Kasumi-1 (cell line): ENCODE data around the gene C1orf210.

Source experiments
- DNase-seq, 2 experiments: peaks; one replicate each; lab custom pipeline; 2025; lab: John Stamatoyannopoulos, UW

Gene C1orf210

DNA sequence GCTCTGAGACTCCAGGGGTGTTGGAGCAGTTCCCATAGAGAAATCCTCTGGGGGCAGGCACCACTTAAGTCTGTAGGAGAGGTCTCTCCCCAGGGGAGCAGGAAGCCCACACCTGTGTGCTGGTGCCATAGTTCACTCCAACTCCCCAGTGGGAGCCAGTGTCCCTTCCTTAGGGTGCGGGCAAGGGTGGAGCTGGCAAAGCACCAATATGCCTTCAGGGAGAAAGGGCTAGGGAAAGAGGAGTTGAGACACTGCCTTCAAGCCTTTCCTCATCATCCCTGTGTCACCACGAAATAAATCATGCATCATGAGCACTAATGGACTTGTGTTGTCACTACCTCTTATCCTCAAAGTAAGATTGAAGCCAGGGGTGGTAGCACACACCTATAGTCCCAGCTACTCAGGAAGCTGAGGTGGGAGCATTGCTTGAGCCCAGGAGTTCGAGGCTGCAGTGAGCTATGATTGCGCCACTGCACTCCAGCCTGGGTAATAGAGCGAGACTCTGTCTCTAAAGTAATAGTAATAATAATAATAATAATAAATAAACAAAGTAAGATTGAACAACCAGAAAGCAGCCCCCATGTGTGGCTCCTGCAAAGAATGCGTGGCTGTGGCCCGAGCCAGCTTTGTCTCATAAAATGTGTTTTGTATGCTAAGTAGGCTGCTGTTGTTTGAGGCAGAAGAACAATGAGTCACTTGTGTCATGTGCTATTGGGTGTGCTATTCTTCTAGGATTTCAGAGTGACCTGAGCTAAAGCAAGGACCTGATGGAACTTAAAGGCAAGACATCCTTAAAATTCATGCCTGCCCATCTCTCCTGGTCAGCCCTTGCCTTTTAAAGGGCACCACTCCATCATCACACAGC is 8.7 kb upstream of the C1orf210 start:
- no peak for DNase-seq

DNA sequence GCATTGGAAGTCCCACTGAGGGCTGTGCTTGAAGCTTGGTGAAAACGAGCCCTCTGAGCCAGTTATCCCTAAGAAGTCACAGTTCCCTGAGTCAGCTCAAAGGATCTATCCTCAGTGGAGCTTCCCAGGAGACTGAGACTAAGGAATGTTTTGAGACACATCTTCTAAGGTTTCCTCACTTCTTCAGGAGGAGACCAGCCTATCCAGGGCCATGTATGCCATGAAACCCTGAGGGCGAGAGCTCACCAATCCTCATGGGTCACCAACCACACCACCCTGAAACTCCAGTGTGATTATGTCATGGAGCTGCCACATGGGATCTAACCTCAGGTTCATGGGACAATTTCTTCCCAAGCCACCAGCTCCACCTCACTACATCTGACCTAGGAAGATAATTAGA is 7.8 kb upstream of the C1orf210 start:
- no peak for DNase-seq

DNA sequence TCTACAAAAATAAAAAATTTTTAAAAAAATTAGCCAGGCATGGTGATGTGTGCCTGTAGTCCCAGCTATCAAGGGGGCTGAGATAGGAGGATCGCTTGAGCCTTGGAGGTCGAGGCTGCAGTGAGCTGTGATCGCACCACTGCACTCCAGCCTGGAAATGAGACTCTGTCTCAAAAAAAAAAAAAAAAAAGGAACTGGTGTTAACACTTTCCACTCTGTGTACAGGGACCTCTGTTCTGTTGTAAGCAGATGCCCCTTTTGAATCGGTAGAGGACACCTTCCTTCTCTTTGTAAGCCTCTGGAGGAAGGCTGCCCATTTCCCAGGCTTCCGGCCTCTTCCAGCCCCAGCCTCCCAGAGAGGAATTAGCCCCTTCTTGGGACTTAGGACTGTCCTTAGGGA is 7.3 kb upstream of the C1orf210 start:
- no peak for DNase-seq

DNA sequence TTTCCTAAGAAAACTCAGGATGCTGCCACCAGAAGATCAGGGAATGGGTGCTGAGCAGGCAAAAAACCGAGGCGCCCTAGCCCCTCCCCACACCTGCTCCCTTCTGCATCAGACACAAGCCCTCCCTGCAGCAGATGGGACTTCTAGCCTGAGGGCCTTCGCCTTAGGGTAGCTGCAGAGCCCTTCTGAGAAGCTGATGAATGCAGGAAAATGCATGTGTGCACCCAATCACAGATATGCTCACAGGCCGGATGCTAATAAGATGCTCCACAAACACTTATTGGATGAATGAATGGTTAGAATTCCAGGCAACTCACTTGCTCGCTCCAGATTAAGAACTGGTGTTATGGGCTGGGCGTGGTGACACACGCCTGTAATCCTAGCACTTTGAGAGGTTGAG is 6.8 kb upstream of the C1orf210 start:
- no peak for DNase-seq

DNA sequence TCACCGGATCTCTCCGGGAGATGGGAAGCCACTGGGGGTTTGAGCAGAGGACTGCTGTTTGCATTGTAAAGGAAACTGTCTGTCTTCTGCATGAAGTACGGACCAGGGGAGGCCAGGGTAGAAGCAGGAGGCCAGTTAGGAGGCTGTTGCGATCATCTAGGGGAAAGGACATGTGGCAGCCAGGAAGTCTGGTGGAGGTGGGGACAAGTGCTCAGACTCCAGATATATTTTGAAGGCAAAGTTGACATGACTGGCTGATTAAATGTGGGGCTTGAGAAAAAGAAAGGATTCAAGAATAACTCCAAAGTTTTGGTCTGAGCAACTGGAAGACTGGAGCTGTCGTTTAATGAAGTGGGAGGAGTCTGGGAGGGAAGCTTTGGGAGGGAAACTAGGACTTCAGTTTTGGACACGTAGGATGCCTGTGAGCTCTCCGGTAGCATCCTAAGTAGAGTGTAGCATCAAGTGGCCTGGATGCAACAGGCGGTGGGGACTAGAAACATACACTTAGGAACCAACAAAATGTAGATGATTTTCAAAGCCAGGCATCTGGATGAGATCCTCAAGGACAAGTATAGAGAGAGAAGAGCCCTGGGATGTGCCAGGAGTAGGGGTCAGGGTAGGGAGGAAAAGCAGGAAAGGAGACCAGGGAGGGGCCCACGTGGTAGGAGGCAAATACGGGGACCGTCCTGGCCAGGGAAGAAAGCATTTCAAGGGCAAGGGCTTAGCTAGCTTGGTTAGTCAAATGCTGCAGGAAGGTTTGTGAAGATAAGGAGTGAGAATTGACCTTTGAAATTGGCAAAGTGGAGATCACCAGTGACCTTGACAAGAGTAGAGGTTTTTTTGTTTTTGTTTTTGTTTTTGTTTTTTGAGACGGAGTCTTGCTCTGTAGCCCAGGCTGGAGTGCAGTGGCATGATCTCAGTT is 3.7 kb upstream of the C1orf210 start:
- DNase-seq: no peak

DNA sequence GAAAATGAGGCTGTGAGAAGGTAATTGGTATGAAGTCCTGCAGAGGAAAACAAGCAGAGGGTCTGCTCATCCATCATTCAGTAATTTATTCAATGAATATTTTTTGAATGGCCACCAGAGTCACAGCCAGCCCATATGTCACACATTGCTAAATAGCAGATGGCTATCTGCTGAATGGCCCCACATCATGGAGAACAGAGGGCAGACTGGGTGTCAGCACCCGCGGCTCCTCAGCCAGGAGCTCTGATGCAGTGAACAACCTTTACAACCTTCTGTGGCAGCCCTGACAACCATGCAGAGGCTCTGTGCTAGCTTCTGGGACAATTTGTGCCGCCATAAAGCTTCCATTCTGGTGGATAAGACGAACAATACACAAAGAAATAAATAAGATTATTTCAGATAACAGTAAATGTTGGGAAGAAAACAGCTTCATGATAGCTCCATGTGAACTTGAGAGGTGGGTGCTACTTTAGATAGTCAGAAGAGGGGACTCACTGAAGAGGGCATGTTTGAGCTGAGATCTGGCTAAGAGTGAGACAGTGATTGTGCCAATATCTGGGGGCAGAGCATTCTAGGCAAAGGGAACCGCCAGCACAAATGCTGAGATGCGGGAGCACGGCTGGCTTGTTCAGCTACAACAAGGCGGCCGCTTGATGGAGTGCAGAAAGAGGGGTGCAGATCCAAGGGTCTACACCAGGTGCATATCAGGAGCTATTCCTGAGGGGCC is 2.8 kb upstream of the C1orf210 start:
- DNase-seq: no peak

DNA sequence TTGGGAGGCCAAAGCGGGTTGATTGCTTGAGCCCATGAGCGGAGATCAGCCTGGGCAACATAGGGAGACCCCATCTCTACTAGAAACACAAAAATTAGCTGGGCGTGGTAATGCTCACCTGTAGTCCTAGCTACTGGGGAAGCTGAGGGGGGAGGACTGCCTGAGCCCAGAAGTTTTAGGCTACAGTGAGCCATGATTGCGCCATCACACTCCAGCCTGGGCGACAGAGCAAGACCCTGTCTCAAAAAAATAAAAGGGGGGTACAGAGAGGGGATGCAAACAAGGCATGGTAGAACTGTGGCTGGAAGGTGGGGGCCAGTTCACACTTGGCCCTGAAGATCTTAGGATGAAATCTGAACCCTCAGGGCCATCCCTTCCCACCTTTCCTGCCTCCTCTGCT is 1.2 kb upstream of the C1orf210 start:
- no peak for DNase-seq

DNA sequence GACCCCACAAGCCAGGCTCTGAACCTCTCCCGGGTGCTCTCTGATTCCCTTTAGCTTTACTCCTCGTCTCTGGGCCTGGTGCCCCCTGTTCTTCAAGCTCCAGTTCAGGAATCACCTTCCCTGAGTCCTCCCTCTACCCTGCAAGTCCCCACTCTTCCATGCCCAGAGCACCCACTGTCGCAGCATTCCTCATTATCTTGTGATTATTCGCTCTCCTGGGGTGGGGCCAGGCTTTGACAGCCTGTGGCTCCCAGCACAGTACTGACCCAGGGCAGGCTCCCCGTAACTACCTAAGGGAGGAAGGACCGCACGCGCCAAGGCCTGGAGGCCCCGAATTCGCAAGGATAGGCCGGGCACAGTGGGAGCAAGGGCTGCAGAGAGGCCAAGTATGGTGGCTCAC is 734 bp upstream of the C1orf210 start:
- no peak for DNase-seq

DNA sequence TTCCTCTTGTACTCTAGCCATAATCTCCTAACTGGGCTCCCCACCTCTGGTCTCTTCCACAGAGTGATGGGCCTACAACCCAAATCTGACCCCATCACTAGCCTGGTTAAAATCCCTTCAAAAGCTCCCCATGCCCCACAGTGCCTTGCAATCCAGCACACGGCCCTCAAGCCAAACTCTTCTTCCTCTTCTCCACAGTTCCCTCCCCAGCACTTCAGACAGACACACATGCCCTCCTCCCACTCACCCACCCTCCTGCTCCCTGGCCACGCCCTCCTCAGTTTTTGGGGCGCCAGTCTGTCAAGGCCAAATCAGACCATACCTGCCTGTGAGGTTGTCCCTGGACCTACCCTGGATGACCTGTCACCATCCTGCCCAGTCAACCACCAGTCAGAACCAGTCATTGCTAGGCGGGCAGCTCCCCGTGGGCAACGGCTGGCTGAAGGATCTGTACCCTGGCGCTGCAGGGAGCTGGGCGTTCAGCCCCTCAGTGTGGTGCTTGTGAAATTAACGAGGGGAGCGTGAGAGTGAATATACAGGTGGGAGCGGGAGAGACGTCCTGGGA is 753 bp downstream of the C1orf210 start:
- no peak for DNase-seq

DNA sequence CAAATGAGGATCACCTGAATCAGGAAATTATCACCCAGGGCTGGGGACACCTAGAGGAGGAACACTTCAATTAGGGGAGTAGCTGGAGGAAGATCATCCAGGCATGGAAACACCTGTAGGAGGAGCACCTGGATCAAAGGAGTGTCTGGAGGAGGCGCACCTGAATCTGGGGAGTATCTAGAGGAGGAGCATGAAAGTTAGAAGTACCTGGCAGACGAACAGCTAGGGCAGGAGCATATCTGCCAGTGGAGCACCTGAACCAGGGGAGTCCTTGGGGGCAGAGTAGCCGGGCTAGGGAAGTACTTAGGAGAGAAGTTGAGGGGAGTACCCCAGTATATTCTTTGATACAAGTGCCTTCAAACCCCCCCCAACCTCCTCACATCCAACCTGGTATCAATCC is 1.3 kb downstream of the C1orf210 start:
- no peak for DNase-seq

DNA sequence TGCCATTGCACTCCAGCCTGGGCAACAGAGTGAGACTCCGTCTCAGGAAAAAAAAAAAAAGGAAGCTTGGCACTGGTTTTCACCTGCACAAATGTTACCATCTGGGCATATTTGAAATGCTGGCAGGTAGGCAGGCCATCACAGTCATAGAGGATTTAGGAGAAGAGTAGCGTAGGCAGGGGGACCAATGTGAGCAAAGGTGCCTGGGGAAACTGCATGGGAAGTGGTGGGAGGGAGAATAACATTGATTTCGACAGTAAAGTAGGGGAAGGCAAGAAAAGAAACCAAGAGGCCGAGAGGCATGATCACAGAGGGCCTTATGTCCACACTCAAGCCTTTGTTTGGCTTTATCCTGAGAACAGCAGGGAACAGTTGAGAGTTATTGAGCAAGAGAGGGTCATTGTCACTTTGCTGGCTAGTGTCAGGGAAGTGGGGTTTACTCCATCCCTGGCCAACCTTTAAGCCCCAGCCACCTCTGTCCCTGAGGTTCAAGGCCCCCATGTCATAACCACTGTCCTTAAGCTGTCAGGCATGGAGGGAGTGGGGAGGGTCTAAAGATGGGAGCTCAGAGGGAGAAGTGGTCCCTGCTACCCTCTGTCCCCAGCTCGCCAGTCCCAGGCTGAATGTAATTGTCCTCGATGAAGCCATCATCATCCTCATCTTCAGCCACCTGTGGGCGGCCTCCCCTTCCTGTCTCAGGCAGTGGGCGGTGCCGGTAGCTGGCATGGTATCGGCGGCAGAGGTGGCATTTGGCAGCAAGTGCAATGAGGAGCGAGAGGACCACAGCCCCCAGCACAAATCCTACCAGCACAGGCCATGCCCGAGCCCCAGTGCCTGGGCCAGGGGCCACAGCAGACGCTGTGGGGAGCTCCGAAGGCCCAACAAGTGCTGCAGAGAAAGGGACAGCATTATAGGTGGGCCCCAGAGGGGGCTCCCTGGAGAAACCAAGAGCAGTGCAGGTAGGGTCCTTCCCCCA is 2.9 kb downstream of the C1orf210 start:
- no peak for DNase-seq

DNA sequence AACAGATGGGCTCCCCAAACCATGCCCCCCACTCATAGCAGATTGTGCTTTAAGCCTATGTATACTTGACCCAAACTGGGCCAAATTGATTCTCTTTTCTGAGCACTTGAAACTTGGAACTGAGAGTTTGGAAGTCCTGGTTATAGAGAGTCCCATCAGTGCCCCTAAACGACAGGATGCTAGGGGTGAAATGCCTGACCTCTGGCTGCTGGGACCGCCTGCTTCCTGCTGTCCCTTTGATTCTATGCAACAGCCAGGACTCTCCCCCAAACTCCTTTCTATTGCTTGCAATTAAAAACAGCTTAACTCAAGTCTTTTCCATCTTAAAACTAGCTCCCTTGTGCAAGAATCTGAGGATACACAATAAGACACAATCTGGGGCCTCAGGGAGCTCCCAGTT is 4.7 kb downstream of the C1orf210 start:
- DNase-seq: no peak

DNA sequence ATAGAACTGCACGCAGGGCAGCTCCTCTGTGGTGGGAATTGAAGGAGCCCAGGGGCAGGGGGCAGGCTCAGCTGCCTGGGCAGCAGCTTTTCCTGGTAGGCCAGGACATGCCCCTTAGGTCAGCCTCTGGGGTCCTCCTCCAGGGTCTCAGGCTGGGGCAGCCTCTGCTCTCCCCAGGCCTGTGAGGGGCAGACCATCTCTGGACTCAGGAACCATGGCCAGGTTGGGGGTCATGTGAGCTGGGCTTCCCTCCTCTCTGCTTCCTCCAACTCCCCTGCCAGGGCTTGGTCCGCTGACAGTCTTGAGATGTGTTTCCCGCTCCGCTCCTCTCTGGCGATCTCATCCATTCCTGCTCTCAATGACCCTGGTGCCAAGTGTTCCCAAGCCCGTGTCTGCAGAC is 5.7 kb downstream of the C1orf210 start:
- no peak for DNase-seq

DNA sequence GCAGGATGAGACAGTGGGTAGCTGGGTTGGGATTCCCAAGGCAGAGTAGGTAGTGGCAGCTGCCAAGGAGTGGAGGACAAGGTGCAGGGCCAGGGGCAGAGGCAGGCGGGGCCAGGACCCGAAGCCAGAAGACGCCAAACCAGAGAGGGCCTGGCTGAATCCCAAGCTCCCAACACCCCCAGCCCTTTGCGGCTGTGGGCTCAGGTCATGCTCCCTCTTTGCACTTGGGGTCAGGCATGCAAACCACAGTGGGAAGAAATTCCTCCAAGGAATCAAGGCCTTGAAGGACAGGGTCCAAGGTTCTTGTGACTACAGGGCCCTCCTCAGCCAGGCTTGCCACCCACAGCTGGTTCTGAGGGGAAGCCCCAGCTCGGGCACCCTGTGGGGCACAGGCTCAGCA is 6.2 kb downstream of the C1orf210 start:
- no peak for DNase-seq

DNA sequence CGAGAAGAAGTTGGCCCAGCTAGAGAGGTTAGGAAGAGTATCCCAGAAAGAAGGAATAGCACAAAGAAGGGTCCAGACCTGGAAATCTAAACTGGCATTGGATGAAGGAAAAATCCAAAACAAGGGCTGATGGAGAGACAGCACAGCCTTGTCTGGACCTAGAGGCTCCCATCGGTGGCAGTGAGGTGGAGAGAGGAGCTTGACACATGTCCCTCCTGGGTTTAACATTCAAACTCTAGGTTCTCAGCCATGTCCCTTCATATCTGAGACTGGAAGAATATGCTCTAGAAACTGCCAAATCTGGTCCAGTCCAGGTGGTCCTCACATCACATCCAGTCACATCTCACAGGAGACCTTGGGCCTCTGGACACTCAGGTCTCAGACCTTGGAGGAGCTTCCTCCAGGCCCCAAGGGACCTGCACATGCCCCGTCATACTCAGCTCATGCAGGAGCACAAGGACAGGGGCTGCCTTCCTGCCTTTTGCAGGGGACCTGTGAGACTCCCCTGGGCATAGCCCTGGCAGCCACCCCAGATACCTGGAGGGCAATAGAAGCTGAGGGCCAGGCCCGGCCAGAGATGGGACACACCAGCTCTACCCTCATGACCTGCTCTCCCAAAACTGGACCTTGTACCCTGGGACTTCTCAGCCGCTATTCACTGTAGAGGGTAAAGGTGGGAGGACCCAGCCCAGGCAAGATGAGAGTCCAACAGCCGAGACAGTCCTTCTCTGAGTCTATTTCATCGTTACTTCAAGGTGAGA is 8.1 kb downstream of the C1orf210 start:
- no peak for DNase-seq

DNA sequence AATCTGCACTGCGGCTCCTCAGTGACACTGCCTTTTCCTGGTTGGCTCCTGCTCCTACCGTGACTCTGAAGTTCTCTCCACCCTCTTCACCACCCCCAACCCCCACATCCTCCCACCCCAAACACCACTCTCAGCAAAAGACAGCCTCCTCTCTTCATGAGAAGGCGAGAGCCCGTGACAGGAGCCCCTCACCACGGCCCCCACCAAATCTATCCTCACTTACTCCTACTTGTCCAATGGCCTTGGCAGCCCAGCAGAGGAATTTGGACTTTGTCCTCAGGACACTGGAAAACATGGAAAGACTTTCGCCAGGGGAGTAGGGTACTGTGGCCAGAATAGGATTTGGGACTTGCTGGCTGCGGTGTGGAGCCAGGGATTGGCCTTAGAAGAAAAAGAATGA is 8.7 kb downstream of the C1orf210 start:
- DNase-seq: no peak

DNA sequence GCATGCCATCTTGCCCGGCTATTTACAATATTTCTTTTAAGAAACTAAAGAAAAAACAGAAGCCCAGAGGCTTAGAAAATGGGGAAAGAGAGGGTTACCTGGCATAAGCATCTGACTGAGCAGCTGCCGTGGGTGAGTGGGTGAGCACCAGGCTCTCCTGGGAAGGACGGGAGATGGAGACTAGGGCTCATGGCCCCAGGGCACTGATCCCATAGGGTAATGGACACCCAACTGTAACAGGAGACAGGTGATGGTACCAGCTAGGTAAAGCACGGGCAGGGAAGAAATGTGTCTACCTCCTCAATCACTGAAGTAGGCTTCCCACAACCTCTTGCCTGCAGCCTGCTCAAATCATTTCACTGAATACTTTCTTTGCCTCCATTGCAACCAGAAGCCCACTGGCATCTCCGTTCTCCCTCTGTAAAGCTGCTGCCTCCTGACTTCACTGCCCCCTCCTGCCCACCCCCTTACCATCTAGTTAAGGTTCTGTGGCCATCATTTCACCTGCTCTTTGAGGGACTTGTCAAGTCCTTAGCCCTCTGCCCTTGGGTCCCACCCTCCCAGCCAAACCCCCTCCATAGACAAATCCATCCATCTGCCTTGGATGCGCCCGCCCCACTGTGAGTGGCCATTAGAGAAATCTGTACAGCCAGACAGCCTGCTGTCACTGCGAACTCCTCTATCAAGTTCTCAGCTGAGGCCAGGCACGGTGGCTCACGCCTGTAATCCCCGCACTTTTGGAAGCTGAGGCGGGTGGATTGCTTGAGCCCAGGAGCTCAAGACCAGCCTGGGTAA is 9.4 kb downstream of the C1orf210 start:
- DNase-seq: no peak

DNA sequence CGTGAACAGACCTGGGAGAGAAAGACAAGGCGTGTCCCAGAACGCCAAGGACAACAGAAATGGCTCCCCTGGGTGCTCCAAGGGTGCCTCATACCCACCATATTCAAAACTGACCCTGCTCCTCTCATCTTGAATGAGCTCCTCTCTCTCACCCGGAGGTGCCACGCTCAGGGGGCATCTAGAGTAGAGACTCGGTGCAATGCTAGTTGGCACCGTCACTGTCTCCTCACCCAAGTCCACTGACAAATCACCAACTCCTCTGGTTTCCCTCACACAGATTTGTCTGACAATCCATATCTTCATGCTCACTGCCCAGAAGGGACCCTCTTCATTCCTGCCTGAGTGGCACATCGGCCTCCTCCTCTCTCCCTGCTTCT is 10.6 kb downstream of the C1orf210 start:
- no peak for DNase-seq

DNA sequence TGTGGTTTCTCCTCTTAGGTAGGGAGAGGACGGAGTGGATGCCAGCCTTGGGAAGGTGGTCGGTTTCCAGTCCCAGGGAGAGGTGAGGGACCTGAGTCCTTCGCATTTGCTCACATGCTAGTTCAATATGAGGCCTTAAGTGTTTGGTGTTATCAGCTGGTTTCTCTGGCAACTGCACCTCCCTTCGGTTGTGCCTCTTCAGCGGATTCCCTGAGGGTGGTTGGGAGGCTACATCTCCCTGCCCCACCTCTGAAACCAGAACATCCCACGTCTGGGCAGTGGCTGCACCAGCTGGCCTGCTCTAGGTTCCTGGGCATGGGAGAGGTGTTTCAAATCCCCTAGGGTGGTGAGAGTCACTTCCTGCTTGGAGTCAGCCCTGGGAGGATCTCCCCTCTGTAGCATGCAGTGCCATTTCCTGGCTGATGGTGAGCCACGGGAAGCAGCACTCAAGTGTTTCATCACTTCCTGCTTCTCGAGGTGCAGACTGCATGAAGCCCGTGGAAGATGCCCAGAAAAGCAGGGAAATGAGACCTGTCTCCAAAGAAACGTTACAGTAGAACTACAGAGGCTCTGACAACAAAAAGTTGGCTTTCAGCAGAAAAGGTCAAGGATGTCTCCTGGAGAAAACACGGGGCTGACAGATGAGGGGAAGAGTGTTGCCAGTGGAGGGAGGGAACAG is 11.1 kb downstream of the C1orf210 start:
- peak; percentile 64 to 79 for DNase-seq
